GM21528 (cell line): Measurements from ENCODE around the gene PRKCA.

Source experiments
- ATAC-seq: cut with Tn5 transposase; IDR thresholded peaks from one replicate; pipeline ENCODE4 v1.9.1; 2021; ENCODE audit warnings: mild to moderate bottlenecking, moderate library complexity; ENCODE audit not compliant: unreplicated experiment, low FRiP score

PRKCA gene

GRCh38 chr17:66772148-66772812, 469.9 kb downstream of the PRKCA start:
- no peak for ATAC-seq

DNA sequence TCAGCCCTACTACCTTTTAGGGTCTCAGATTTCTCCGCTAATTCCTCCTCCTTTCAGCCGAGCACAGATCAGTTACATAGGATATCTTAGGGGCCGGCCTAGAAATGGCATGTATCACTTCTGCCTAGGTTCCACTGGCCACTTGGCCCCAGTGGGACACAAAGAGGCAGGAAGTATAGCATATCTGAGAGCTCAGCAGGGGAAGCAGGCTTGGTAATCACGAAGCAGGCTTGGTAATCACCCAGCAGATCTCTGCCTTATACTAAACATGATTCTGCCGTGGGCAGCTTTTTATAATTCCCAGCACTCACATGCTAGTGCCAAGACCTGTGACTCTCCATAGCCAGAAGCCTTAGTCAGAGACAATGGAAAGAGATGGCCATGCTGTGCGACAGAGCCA, 472.9 kb downstream of the PRKCA start:
- no peak for ATAC-seq

GRCh38 chr17:66775881-66776400, 473.5 kb downstream of the PRKCA start:
- ATAC-seq: no peak

GRCh38 chr17:66776999-66777688, 474.7 kb downstream of the PRKCA start:
- ATAC-seq: no peak

DNA sequence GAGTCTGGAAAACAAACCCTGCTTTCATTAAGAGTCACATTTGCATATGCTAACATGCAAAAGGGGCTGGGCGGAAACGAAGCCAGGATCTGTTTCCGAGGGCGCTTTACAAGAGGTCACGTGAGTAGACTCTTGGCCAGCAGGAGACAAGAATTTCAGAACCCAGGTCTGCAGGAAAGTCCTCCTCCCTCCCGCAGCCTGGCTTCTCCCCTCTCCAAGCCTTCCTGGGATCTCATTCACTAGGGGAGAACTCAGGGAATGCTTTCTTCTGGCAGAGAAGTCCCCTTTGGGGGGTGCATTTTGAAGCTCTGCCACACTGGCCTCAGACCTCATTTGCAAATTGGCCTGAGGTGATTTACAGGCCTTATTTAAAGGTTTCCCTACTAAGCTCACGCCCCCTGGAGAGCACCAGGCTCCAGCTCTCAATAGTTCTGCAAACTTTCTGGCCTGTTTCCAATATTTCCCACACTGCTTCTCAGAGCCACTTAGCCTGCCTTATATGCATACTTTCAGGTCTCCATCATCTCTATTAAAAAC, 475.3 kb downstream of the PRKCA start:
- ATAC-seq: no peak

DNA sequence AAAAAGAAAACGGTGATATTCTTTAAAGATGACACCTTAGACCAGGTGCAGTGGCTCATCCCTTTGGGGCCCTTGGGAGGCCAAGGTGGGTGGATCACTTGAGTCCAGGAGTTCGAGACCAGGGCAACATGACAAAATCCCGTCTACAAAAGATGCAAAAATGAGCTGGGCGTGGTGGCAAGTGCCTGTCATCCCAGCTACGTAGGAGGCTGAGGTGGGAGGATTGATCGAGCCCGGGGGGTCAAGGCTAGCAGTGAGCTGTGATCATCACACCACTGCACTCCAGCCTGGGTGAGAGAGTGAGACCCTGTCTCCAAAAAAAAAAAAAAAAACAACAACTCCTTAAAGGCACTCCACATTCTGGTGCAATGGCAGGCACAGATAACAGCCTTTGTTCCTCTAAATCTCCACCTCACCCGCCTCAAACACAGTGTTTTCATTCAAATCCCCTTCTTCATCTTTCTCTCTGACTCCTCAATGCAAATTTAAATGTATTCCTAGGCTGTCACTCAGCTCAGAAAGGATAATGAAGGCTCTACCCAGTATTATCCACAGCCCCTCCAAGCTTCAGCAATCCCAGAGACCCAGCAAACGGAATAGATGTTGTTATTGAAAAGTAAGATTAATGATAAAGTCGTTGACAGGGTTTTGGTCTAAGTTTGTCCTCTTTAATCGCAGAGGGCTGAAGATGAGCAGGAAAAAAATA, 476.3 kb downstream of the PRKCA start:
- no peak for ATAC-seq

DNA sequence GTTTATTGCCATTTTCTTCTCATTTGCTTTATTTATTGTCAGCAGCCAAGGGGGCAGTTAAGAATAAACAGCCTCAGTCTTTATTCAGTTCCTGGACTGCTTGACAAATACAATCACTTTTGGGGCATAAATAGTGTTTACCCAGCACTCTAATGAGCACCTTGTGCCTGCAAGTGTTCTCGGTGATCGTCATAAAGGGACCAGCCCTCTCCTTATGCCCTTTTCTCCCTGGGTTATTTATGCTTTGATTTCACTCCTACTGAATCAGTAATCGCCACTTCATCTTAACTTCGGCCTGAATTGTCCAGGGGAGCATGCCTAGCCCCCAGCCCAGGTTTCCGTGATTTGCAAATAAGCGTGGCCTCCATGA, 476.8 kb downstream of the PRKCA start:
- ATAC-seq: no peak

- ATAC-seq: no peak
Observed at GRCh38 chr17:66781135-66781534, 478.7 kb downstream of the PRKCA start.

- no peak for ATAC-seq
Observed at GRCh38 chr17:66782851-66783250, 480.4 kb downstream of the PRKCA start.

- no peak for ATAC-seq
Observed at GRCh38 chr17:66783656-66784381, 481.4 kb downstream of the PRKCA start.

- ATAC-seq: no peak
Observed at GRCh38 chr17:66784621-66785364, 482.4 kb downstream of the PRKCA start.

DNA sequence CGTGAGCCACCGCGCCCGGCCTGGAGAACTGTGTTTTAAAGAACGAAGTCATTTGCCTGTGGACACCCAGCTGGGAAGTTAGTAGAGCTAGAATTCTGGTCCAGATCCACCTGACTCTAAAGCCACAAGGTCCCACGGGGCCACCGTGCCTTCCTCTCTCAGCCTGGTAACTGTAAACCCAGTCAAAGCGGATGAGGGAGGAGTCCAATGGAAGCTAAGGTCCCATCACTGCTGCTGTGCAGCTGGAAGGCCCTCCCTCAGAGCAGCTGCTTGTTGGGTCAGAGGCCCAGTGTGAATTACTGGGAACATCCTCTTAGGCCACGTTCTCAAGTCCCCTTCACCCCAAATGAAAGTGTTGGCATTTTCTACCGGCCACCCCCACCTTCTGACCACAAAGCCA, 483.7 kb downstream of the PRKCA start:
- ATAC-seq: no peak

- no peak for ATAC-seq
Observed at GRCh38 chr17:66787914-66788313, 485.5 kb downstream of the PRKCA start.

DNA sequence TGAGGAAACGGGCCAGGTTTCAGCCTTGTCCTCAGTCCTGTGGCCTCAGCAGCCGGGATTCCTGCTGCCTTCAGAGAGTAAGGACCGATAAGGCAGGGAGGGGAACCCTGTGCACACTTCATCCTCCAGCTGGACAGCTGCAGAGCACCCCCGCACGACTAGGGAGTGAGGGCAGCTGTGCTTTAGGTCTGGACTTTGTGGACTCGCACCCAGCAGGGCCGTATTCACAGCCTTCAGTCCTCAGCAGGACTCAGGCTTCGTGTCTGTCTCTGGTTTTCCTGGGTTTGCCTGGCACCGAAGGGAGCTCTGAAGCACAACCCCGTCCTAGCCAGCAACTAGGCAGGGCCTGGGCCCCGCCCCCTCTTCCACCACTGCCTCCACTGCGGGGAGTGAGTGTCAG, 486.7 kb downstream of the PRKCA start:
- no peak for ATAC-seq

- no peak for ATAC-seq
Observed at GRCh38 chr17:66789961-66790437, 487.6 kb downstream of the PRKCA start.

- no peak for ATAC-seq
Observed at GRCh38 chr17:66790501-66791061, 488.2 kb downstream of the PRKCA start.

- ATAC-seq: no peak
Observed at GRCh38 chr17:66791347-66791746, 488.9 kb downstream of the PRKCA start.

GRCh38 chr17:66793814-66794213, 491.4 kb downstream of the PRKCA start:
- no peak for ATAC-seq

DNA sequence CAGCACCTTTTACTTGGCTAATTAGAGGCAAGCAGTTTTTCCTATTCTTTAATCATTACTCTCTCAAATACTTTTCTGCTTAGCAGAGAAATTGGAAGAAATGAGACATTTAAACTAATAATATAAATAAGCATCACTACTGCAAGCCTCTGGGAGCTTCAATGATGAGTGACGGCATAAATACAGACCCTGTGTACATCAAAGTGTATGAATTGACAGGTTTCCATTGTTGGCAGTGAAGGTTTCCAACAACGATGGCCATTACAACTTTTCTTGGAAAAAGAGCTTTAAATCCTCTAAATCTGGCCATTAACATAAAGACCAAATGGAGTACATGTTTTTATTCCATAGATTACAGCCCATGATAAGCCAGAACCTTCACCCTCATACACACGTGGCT, 493.1 kb downstream of the PRKCA start:
- ATAC-seq: no peak
